MCF 10A (cell line): ENCODE measurements around the gene LCE1A. TPM values are rescaled to one million over a fixed set of nuclear protein-coding genes. Genes with fewer than 3 reads are reported as not detected.

ENCODE experiments used
- BruUV-seq: library from RNA; stranded (reverse); fragments of 400-500 nt; replicated peaks from 2 replicates; lab custom pipeline; 2021; lab: Mats Ljungman, UMichigan
- CTCF ChIA-PET: fragments of 300-600 bp; sonication (Branson Sonifier 250); formaldehyde crosslinking; extraction: SDS; loops from one replicate; lab custom pipeline; 2021; ENCODE audit warnings: antibody characterized with exemption, inconsistent platforms; lab: Yijun Ruan, JAX
- POLR2A ChIA-PET: fragments of 300-600, 350-650 bp; sonication (Branson Sonifier 250); formaldehyde crosslinking; extraction: SDS; loops from one replicate; lab custom pipeline; 2020; ENCODE audit warnings: antibody characterized with exemption, inconsistent platforms; lab: Yijun Ruan, JAX
- DNase-seq: peaks from one replicate; pipeline ENCODE4 v3.0.0-alpha.2; 2018; ENCODE audit not compliant: unreplicated experiment
- H3K27ac Mint-ChIP-seq: one replicate; pipeline ENCODE4 v1.8.0; 2022; ENCODE audit warnings: mild to moderate bottlenecking, low read depth, mixed read lengths; ENCODE audit not compliant: unreplicated experiment
- H3K27me3 Mint-ChIP-seq: one replicate; pipeline ENCODE4 v1.8.0; 2022; ENCODE audit warnings: mixed read lengths; ENCODE audit not compliant: insufficient read depth, unreplicated experiment
- H3K36me3 Mint-ChIP-seq: one replicate; pipeline ENCODE4 v1.8.0; 2022; ENCODE audit warnings: mild to moderate bottlenecking, moderate library complexity, mixed read lengths; ENCODE audit not compliant: insufficient read depth, unreplicated experiment
- H3K4me1 Mint-ChIP-seq: one replicate; pipeline ENCODE4 v1.8.0; 2022; ENCODE audit warnings: mixed read lengths; ENCODE audit not compliant: insufficient read depth, unreplicated experiment
- H3K4me3 Mint-ChIP-seq: one replicate; pipeline ENCODE4 v1.8.0; 2022; ENCODE audit warnings: mild to moderate bottlenecking, moderate library complexity, mixed read lengths; ENCODE audit not compliant: unreplicated experiment
- H3K9me3 Mint-ChIP-seq: one replicate; pipeline ENCODE4 v1.8.0; 2022; ENCODE audit warnings: mixed read lengths; ENCODE audit not compliant: unreplicated experiment
- CTCF ChIP-seq: fragments of 200-600 bp; IDR thresholded peaks from one replicate; pipeline ENCODE4 v1.8.0; 2022; ENCODE audit warnings: antibody characterized with exemption, mild to moderate bottlenecking; ENCODE audit not compliant: unreplicated experiment
- intact Hi-C: fragments of 100-400 bp; cut with micrococcal nuclease; formaldehyde crosslinking; loops from 2 replicates; pipeline ENCODE4 v1.14.1; 2022
- total RNA-seq: library from RNA; stranded (reverse); gene quantifications from 2 replicates; pipeline ENCODE4 v1.2.3, GENCODE V29; 2022

LCE1A gene
- total RNA-seq, 1 experiment from 2014 or later: not detected

DNA sequence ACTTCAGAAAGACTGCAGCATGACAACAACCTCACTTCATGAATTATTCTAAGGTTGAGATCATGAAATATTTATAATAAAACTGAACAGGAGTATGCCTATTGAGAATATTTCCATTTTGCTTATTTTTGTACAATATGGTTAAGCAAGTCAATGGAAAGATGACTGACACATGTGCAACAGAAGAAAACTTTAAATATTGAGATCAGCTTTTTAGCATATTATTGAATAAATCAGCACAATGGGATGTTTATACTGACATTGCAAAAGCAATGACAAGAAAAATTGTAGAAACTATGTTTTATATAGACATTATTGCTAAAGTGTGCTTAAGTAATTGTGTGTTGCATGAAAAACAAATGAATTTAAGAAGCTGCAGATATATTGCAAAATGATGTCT lies 37.2 kb downstream of the LCE1A start:
- no peak for DNase-seq
- no peaks in the 10 kb centered on the region for H3K27me3 Mint-ChIP-seq
- H3K36me3 Mint-ChIP-seq: no peaks in the 10 kb centered on the region
- no peaks in the 10 kb centered on the region for H3K4me1 Mint-ChIP-seq
- H3K9me3 Mint-ChIP-seq: no peaks in the 10 kb centered on the region
- CTCF ChIA-PET: interaction anchor here (0.5 to 4.3 kb wide), 9 partner anchors 14 to 331 kb away, joined by 3 to 40 read pairs (median 7); partner anchors contain the start of gene SMCP
- BruUV-seq: no TSS peak
- H3K27ac Mint-ChIP-seq: no peak overlapping the region
- H3K4me3 Mint-ChIP-seq: no peak overlapping the region
- intact Hi-C loops: no loop called here
- POLR2A ChIA-PET: interaction anchor here (0.6 kb wide), 1 partner anchor 10 kb away, joined by 3 read pairs; no protein-coding TSS in a partner anchor
- TF ChIP-seq CTCF: no peak

- intact Hi-C loops: no loop called here
- H3K27me3 Mint-ChIP-seq: no peaks in the 10 kb centered on the region
- H3K36me3 Mint-ChIP-seq: no peaks in the 10 kb centered on the region
- DNase-seq: no peak
- no peak for TF ChIP-seq CTCF
- ChIA-PET CTCF (interaction anchor here (0.9 to 4.3 kb wide), 4 partner anchors 60 to 326 kb away, joined by 4 to 40 read pairs (median 16); no protein-coding TSS in a partner anchor), POLR2A (no interaction called here)
- no TSS peak for BruUV-seq
- H3K4me3 Mint-ChIP-seq: no peak overlapping the region
- peaks cover 3% of the 10 kb centered on the region for H3K4me1 Mint-ChIP-seq
- H3K27ac Mint-ChIP-seq: no peak overlapping the region
- H3K9me3 Mint-ChIP-seq: no peaks in the 10 kb centered on the region
Measured at GRCh38 chr1:152866321-152866720, 39.0 kb downstream of the LCE1A start.

DNA sequence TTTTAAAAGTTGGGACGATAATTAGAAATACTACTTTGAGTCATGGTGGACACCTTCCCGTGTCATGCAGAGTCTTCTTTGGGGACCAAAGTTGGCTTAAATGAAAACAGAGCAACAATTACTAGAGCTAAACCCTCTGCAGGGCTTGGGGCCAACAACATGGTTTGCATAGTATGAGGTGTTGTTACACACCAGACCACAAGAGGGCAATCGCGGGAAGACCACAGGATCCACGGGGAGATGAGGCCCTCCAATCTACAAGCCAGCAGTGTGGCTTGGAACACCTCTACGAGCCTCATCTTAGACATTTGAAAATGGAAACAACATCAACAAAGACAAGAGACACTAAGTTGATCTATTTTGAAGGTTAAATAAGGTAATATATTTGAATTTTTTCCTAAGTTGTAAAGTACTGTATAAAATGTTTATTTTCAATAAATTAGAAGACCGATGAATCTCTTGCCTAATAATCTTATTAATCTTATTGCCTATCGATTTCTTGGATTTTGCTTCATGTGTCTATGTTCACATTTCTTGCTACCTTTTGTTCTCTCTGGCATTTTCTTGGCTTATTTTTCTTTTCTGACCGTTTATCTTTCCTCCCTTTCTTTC lies 42.6 kb downstream of the LCE1A start:
- POLR2A ChIA-PET: interaction anchor here (0.5 to 1.6 kb wide), 12 partner anchors 15 to 323 kb away, joined by 3 to 8 read pairs (median 3); no protein-coding TSS in a partner anchor
- peaks cover 20% of the 10 kb centered on the region for H3K4me1 Mint-ChIP-seq
- intact Hi-C loops: loop anchor here (10.0 kb wide), 1 partner anchor 415 kb away; no protein-coding TSS in a partner anchor
- peak; percentile 95 for TF ChIP-seq CTCF
- H3K27me3 Mint-ChIP-seq: no peaks in the 10 kb centered on the region
- BruUV-seq: no TSS peak
- H3K9me3 Mint-ChIP-seq: no peaks in the 10 kb centered on the region
- DNase-seq: peak; percentile 91
- H3K4me3 Mint-ChIP-seq: no peak overlapping the region
- CTCF ChIA-PET: interaction anchor here (0.6 to 13.2 kb wide), 75 partner anchors 9 to 760 kb away, joined by 3 to 479 read pairs (median 7); partner anchors contain the start of genes IVL, LCE1B, LCE1C and LCE1E
- no peak overlapping the region for H3K27ac Mint-ChIP-seq
- no peaks in the 10 kb centered on the region for H3K36me3 Mint-ChIP-seq
